AG10803 (cell line): Measurements from ENCODE around the gene PRKCB.

ENCODE experiments used
- DNase-seq: peaks from one replicate; pipeline ENCODE4 v3.0.0; 2010; ENCODE audit warnings: low read depth
- H3K4me3 ChIP-seq: 2 replicates; pipeline ENCODE4 v1.5.1; 2011; ENCODE audit warnings: mild to moderate bottlenecking, low read length, control low read depth
- TF ChIP-seq, protein P1 (sequence below): conservative IDR thresholded peaks from 2 replicates; pipeline ENCODE4 v1.5.1; 2011; ENCODE audit warnings: mild to moderate bottlenecking, low read length, control low read depth, inconsistent platforms

Gene PRKCB

DNA sequence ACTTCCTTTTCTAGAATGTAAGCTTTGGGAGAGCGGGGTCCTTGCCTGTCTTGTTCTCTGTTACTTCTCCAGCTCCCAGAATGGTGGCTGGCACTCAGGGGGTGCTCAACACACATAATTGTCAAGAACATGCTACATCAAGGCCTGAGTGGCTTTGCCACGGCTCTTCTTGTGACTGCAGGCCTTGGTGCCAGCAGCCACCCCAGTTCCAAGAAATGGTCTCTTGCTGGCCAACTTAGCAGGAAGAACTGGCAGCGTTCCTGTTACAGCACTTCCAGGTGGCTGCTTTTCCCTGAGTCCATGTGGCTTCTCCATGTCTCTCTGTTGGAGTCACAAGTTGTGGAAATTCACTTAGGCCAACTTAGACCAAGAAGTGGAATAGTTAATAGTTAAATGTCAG, 36.1 kb downstream of the PRKCB start:
- DNase-seq = no peak
- TF ChIP-seq, protein P1, sequence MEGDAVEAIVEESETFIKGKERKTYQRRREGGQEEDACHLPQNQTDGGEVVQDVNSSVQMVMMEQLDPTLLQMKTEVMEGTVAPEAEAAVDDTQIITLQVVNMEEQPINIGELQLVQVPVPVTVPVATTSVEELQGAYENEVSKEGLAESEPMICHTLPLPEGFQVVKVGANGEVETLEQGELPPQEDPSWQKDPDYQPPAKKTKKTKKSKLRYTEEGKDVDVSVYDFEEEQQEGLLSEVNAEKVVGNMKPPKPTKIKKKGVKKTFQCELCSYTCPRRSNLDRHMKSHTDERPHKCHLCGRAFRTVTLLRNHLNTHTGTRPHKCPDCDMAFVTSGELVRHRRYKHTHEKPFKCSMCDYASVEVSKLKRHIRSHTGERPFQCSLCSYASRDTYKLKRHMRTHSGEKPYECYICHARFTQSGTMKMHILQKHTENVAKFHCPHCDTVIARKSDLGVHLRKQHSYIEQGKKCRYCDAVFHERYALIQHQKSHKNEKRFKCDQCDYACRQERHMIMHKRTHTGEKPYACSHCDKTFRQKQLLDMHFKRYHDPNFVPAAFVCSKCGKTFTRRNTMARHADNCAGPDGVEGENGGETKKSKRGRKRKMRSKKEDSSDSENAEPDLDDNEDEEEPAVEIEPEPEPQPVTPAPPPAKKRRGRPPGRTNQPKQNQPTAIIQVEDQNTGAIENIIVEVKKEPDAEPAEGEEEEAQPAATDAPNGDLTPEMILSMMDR = no peak
- H3K4me3 ChIP-seq = no peak overlapping the region

DNA sequence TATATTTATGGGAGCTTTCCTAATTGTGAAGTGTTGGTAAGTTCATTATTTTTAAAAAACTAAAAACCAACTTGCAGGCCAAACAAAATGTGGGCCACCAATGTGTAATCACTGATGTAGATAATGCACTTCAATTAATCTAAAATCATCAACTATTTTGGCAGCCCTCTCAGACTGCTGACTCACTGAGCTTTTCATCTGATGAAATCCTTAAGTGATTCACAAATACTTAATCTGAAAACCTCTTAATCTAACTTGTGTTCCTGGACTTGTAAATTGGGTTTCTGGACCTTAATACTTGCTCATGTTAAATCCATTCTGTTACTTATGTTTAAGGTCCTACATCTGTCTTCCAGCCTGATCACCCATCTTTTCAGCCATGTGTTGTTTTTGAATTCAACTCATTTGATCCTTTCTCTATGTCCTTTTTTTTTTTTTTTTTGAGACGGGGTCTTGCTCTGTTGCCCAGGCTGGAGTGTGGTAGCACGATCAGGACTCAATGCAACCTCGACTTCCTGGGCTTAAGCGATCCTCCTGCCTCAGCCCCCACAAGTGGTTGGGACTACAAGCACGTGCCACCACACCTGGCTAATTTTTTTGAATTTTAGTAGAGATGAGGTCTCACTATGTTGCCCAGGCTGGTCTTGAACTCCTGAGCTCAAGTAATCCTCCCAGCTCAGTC, 39.0 kb downstream of the PRKCB start:
- H3K4me3 ChIP-seq = no peak overlapping the region
- peak; percentile 13 for DNase-seq
- TF ChIP-seq, protein P1 = no peak

- DNase-seq = peak; percentile 13
- TF ChIP-seq, protein P1 = no peak
Observed at GRCh38 chr16:23876256-23876896, 40.6 kb downstream of the PRKCB start.

DNA sequence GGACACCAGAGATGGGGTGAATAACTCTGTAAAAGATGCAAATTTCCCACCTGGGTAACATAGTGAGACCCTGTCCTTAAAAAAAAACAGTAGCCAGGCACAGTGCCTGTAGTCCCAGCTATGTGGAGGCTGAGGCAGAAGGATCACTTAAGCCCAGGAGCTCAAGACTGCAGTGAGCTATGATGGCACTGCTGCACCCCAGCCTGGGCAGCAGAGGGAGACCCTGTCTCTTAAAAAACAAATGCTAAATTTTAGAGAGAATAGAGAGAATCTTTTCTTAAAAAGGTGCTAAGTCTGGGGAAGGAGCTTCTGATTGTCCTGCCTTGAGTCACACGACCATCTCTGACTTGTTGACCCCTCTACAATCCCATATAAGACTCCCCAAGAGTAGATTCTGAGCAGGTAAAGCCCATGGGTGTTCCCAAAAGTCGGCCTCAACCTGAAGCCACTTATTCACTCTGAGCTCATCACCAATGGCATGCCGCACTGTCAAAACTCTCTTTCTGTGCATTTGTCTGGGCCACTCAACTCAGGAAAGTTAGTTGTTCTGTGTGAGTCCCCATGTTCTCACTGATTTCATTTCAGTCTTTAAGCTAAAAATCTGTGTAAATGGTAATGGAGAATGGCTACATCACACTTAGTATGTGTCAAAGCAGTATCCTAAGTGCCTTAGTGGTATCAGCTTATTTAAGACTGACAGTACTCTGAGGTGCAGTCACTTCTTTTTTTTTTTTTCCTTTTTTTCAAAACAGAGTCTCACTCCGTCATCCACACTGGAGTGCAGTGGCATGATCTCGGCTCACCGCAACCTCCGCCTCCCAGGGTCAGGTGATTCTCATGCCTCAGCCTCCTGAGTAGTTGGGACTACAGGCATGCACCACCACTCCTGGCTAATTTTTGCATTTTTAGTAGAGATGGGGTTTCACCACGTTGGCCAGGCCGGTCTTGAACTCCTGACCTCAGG, 41.6 kb downstream of the PRKCB start:
- DNase-seq = no peak
- no peak overlapping the region for H3K4me3 ChIP-seq
- TF ChIP-seq, protein P1 = no peak

More at GRCh38 chr16:23876256-23876896, 40.6 kb downstream of the PRKCB start:
- no peak overlapping the region for H3K4me3 ChIP-seq

- no peak overlapping the region for H3K4me3 ChIP-seq
- TF ChIP-seq, protein P1 = no peak
- DNase-seq = no peak
Observed at GRCh38 chr16:23879735-23880373, 44.1 kb downstream of the PRKCB start.

- TF ChIP-seq, protein P1 = no peak
- no peak overlapping the region for H3K4me3 ChIP-seq
- no peak for DNase-seq
Observed at GRCh38 chr16:23889189-23889588, 53.4 kb downstream of the PRKCB start.
